HepG2 (cell line): ENCODE measurements around the gene ANAPC2. TPM values are rescaled to one million over a fixed set of nuclear protein-coding genes. Genes with fewer than 3 reads are reported as not detected.

Source experiments
- EHMT2 ChIP-seq: fragments of 200-600 bp; sonication (generic); IDR thresholded peaks from 2 replicates; pipeline ENCODE4 v1.7.0; 2017; ENCODE audit warnings: antibody characterized with exemption, low read depth, low read length, borderline replicate concordance
- HOXA9 ChIP-seq: sonication (generic); formaldehyde crosslinking; IDR thresholded peaks from 2 replicates; pipeline ENCODE4 v1.8.1; 2022; ENCODE audit warnings: missing genetic modification reagents, mild to moderate bottlenecking, moderate library complexity, borderline replicate concordance
- NCOA5 ChIP-seq: sonication (generic); formaldehyde crosslinking; IDR thresholded peaks from 2 replicates; pipeline ENCODE4 v1.4.0; 2020; ENCODE audit warnings: missing genetic modification reagents
- NFIC ChIP-seq: IDR thresholded peaks from 2 replicates; pipeline ENCODE4 v1.6.1; 2012; ENCODE audit warnings: mild to moderate bottlenecking, low read length, inconsistent platforms
- NR2F1 ChIP-seq, 2 experiments: fragments of 450-650 bp in 1 of 2; formaldehyde crosslinking in 1 of 2; IDR thresholded peaks; 2 replicates each; pipeline versions ENCODE4 v1.5.0 to v1.6.1; 2016 to 2020; ENCODE audit warnings: mild to moderate bottlenecking in 1 of 2, missing compliant biosample characterization in 1 of 2, missing genetic modification reagents in 1 of 2, moderate library complexity in 1 of 2
- POLR2AphosphoS5 ChIP-seq: IDR thresholded peaks from 2 replicates; pipeline ENCODE4 v1.6.1; 2012; ENCODE audit warnings: low read depth, low read length
- SP140L ChIP-seq: sonication (generic); formaldehyde crosslinking; IDR thresholded peaks from 2 replicates; pipeline ENCODE4 v1.4.0; 2020; ENCODE audit warnings: missing genetic modification reagents, borderline replicate concordance
- SP2 ChIP-seq: sonication (generic); formaldehyde crosslinking; IDR thresholded peaks from 2 replicates; pipeline ENCODE4 v1.5.1; 2020; ENCODE audit warnings: mild to moderate bottlenecking, missing genetic modification reagents
- ZNF230 ChIP-seq: sonication (generic); formaldehyde crosslinking; IDR thresholded peaks from 2 replicates; pipeline ENCODE4 v1.4.0; 2020; ENCODE audit warnings: mild to moderate bottlenecking, missing genetic modification reagents
- ZNF232 ChIP-seq: sonication (generic); formaldehyde crosslinking; IDR thresholded peaks from 2 replicates; pipeline ENCODE4 v1.4.0; 2020; ENCODE audit warnings: missing genetic modification reagents, borderline replicate concordance
- ZNF543 ChIP-seq: sonication (generic); formaldehyde crosslinking; IDR thresholded peaks from 2 replicates; pipeline ENCODE4 v1.4.0; 2020; ENCODE audit warnings: mild to moderate bottlenecking, missing genetic modification reagents
- ZNF7 ChIP-seq: IDR thresholded peaks from 2 replicates; pipeline ENCODE4 v1.6.1; 2016; ENCODE audit warnings: missing biosample characterization, missing genetic modification reagents
- ZNF749 ChIP-seq: sonication (generic); formaldehyde crosslinking; IDR thresholded peaks from 2 replicates; pipeline ENCODE4 v1.8.0; 2022; ENCODE audit warnings: mild to moderate bottlenecking, missing genetic modification reagents, moderate library complexity, borderline replicate concordance
- ZNF781 ChIP-seq: sonication (generic); formaldehyde crosslinking; IDR thresholded peaks from 2 replicates; pipeline ENCODE4 v1.5.1; 2020; ENCODE audit warnings: borderline replicate concordance, mild to moderate bottlenecking, missing genetic modification reagents; ENCODE audit errors: not compliant biosample characterization
- ZXDC ChIP-seq: sonication (generic); formaldehyde crosslinking; IDR thresholded peaks from 2 replicates; pipeline ENCODE4 v1.5.0; 2020; ENCODE audit warnings: mild to moderate bottlenecking, missing genetic modification reagents
- polyA plus RNA-seq, 8 experiments: library from polyadenylated mRNA; depleted of rRNA in 3 of 8; stranded (reverse) in 7 of 8; unstranded in 1 of 8; fragments of >200 nt; fragmentation: Illumina TruSeq in 4 of 8; extraction: Trizol in 4 of 8; gene quantifications; 2 replicates each; pipeline versions ENCODE4 v1.2.1 to v1.2.3, GENCODE V29; 2011 to 2016; ENCODE audit warnings: low read depth in 4 of 8, missing spikeins in 1 of 8, mixed read lengths in 1 of 8; ENCODE audit not compliant: insufficient read depth in 1 of 8
- total RNA-seq, 5 experiments: library from RNA; depleted of rRNA; stranded (reverse); fragments of >200 nt; fragmentation: Illumina TruSeq; extraction: Trizol; gene quantifications; 2 replicates each; pipeline ENCODE4 v1.2.3, GENCODE V29; 2016; ENCODE audit warnings: low read depth in 1 of 5
- TF ChIP-seq, protein P1 (sequence below): sonication (generic); formaldehyde crosslinking; IDR thresholded peaks from 2 replicates; pipeline ENCODE4 v1.4.0; 2020; ENCODE audit warnings: mild to moderate bottlenecking, missing genetic modification reagents
- TF ChIP-seq, protein P2 (sequence below), 2 experiments: fragments of 450-650 bp in 1 of 2; sonication (generic) in 1 of 2; formaldehyde crosslinking; IDR thresholded peaks; 2 replicates each; pipeline versions ENCODE4 v1.5.0 to v1.8.0; 2020 to 2022; ENCODE audit warnings: mild to moderate bottlenecking in 1 of 2, missing genetic modification reagents in 1 of 2
- TF ChIP-seq, protein P3 (sequence below): IDR thresholded peaks from 2 replicates; pipeline ENCODE4 v1.6.1; 2016; ENCODE audit warnings: mild to moderate bottlenecking, missing biosample characterization, missing genetic modification reagents
- TF ChIP-seq, protein P4 (sequence below): sonication (generic); formaldehyde crosslinking; IDR thresholded peaks from 2 replicates; pipeline ENCODE4 v1.5.1; 2020; ENCODE audit warnings: missing genetic modification reagents, mild to moderate bottlenecking, borderline replicate concordance

The ANAPC2 gene
- total and polyA plus RNA-seq, 2 of the 13 experiments (the other 11 are each of a cell fraction or from before 2014, with no cell fraction given): 12.3 to 15.4 TPM

DNA sequence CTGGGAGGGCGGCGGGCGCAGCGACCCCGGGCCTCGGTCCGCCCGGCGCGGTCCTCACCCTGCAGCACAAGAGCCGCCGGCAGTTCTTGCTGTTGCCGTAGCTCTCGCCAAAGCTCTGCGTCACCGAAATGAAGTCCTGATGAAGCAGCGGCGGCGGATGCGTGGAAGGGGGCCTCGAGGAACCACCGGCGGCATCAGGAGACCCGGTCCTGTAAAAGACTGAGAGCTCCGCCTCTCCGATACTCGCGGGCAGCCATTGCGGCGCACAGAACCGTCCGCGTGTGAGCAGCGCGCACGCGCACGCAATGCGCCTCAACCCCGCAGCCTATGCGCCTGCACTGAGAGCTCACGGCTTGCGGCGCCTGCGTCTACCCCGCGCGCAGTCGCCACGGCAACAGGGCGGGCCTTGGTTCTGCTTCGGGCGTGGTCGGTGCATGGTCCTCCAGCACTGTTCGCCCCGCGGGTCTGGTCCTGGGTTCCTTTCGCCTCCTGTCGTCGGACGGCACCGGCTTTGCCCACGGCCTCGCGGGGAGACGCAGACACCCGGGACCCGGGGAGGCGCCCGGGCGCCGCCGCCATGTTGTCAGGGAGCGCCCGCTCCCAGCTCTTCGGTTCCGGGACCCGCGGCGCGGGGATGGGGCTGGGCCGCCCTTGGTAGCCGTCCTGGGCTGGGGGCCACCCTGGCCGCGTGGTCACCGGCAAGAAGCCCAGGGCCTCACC is 58.7 kb downstream of the ANAPC2 start (continued):
- peak; percentile 71; the same call in 1 of the 2 replicates for TF ChIP-seq ZNF543 (CRISPR knock-in tag)
- TF ChIP-seq NFIC: no peak
- TF ChIP-seq, protein P1, sequence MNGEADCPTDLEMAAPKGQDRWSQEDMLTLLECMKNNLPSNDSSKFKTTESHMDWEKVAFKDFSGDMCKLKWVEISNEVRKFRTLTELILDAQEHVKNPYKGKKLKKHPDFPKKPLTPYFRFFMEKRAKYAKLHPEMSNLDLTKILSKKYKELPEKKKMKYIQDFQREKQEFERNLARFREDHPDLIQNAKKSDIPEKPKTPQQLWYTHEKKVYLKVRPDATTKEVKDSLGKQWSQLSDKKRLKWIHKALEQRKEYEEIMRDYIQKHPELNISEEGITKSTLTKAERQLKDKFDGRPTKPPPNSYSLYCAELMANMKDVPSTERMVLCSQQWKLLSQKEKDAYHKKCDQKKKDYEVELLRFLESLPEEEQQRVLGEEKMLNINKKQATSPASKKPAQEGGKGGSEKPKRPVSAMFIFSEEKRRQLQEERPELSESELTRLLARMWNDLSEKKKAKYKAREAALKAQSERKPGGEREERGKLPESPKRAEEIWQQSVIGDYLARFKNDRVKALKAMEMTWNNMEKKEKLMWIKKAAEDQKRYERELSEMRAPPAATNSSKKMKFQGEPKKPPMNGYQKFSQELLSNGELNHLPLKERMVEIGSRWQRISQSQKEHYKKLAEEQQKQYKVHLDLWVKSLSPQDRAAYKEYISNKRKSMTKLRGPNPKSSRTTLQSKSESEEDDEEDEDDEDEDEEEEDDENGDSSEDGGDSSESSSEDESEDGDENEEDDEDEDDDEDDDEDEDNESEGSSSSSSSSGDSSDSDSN (CRISPR knock-in tag): peak; percentile 74; the same call in 1 of the 2 replicates
- TF ChIP-seq NR2F1 (CRISPR knock-in tag; IDR thresholded peaks at IDR 0.05): no peak
- TF ChIP-seq HOXA9 (CRISPR knock-in tag): peak; percentile 72; the same call in 1 of the 2 replicates
- TF ChIP-seq NCOA5 (CRISPR knock-in tag): no peak
- TF ChIP-seq, protein P2, sequence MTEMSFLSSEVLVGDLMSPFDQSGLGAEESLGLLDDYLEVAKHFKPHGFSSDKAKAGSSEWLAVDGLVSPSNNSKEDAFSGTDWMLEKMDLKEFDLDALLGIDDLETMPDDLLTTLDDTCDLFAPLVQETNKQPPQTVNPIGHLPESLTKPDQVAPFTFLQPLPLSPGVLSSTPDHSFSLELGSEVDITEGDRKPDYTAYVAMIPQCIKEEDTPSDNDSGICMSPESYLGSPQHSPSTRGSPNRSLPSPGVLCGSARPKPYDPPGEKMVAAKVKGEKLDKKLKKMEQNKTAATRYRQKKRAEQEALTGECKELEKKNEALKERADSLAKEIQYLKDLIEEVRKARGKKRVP (CRISPR knock-in tag; IDR thresholded peaks at IDR 0.05): no peak
- TF ChIP-seq, protein P3, sequence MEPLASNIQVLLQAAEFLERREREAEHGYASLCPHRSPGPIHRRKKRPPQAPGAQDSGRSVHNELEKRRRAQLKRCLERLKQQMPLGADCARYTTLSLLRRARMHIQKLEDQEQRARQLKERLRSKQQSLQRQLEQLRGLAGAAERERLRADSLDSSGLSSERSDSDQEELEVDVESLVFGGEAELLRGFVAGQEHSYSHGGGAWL (CRISPR knock-in tag): peak; percentile 33; the same call in 1 of the 2 replicates
- no peak for TF ChIP-seq EHMT2
- TF ChIP-seq SP2: peak; percentile 58
- TF ChIP-seq ZXDC (CRISPR knock-in tag): no peak; the same call in none of the 2 replicates
- TF ChIP-seq SP140L (CRISPR knock-in tag): no peak
- no peak for TF ChIP-seq ZNF230 (CRISPR knock-in tag)
- peak; percentile 39; the same call in 1 of the 2 replicates for TF ChIP-seq ZNF232 (CRISPR knock-in tag)
- peak; percentile 82 for TF ChIP-seq POLR2AphosphoS5
- TF ChIP-seq ZNF749 (CRISPR knock-in tag): peak; percentile 90
- TF ChIP-seq, protein P4, sequence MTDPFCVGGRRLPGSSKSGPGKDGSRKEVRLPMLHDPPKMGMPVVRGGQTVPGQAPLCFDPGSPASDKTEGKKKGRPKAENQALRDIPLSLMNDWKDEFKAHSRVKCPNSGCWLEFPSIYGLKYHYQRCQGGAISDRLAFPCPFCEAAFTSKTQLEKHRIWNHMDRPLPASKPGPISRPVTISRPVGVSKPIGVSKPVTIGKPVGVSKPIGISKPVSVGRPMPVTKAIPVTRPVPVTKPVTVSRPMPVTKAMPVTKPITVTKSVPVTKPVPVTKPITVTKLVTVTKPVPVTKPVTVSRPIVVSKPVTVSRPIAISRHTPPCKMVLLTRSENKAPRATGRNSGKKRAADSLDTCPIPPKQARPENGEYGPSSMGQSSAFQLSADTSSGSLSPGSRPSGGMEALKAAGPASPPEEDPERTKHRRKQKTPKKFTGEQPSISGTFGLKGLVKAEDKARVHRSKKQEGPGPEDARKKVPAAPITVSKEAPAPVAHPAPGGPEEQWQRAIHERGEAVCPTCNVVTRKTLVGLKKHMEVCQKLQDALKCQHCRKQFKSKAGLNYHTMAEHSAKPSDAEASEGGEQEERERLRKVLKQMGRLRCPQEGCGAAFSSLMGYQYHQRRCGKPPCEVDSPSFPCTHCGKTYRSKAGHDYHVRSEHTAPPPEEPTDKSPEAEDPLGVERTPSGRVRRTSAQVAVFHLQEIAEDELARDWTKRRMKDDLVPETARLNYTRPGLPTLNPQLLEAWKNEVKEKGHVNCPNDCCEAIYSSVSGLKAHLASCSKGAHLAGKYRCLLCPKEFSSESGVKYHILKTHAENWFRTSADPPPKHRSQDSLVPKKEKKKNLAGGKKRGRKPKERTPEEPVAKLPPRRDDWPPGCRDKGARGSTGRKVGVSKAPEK: 0 out of 2 replicates have a peak, but pooled peaks have one; percentile 28
- peak; percentile 79 for TF ChIP-seq ZNF781
- no peak for TF ChIP-seq ZNF7
